GM18867 (cell line): Measurements from ENCODE around the gene C1orf21.

Experiments used
- ATAC-seq: cut with Tn5 transposase; IDR thresholded peaks from one replicate; pipeline ENCODE4 v1.9.1; 2021; ENCODE audit warnings: mild to moderate bottlenecking, moderate library complexity; ENCODE audit not compliant: unreplicated experiment

The C1orf21 gene

DNA sequence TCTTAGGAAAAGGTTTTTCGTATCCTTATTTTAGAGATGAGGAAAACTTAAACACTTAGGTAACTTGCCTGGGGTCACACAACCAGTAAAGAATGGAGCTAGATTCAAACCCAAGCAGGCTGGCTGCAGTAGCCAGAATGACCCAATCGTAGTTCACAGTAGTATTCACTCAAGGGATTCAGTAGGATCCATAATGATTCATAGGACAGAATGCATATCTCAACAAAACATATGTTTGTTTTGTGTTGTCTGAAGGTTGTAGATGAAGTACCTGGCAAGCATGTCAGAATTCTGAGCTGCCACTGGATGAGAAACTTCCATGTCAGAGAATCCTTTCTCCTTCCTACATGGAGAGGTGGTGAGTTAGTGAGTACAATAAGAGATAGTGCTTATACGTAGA, 155.5 kb downstream of the C1orf21 start:
- no peak for ATAC-seq

DNA sequence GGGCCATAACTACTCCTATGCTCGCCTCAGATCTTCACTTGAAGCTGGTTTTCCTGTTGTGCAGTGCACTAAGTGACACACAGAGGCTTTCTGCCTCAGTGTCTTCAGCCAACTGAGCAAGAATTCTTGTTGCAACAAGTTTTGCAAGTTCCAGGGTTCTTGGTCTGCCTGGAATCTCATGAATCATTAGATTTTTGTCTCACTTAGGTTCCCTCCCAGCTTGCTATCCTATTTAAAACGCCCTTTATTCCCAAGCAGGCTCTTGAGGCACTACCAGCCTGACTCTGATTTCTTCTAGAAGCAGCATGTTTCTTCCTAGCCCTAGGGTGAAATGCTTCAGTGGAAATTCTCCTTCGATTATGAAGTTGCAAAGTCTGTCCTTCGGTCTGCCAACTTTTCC, 158.8 kb downstream of the C1orf21 start:
- no peak for ATAC-seq

DNA sequence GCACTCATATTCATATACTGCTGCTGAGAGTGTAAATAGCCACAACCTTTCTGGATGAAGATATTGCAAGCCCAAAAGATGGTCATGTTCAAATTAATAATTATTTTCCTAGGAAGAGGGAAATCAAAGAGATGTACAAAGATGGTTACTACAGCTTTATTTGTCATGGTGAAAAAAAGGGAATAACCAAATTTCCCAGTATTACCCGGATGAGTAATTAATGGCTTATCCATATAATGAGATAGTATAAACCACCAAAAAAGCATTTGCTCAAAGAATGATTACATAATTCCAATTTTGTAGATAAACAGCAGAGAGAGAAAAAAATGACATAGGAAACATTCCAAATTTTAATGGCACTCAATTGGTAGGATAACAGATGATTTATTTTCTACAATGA, 165.6 kb downstream of the C1orf21 start:
- ATAC-seq: no peak

DNA sequence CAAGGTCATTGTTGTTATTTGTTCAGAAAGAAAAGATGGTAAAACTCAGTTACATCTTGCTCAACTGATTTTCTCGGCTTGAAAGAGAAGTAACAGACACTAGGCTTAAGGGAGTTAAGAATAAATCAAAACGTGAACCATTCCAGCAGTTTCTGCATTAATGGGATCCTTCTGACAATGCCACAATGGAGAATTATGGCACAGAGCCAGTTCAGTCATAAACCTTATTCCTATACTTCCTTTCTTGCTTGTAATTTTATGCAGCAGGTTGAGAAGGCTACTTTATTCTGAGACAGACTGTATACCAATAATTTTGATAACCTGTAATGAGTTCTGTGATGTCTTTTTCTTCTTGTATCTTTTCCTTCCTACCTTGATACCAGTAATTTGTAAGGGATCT, 167.0 kb downstream of the C1orf21 start:
- ATAC-seq: no peak

DNA sequence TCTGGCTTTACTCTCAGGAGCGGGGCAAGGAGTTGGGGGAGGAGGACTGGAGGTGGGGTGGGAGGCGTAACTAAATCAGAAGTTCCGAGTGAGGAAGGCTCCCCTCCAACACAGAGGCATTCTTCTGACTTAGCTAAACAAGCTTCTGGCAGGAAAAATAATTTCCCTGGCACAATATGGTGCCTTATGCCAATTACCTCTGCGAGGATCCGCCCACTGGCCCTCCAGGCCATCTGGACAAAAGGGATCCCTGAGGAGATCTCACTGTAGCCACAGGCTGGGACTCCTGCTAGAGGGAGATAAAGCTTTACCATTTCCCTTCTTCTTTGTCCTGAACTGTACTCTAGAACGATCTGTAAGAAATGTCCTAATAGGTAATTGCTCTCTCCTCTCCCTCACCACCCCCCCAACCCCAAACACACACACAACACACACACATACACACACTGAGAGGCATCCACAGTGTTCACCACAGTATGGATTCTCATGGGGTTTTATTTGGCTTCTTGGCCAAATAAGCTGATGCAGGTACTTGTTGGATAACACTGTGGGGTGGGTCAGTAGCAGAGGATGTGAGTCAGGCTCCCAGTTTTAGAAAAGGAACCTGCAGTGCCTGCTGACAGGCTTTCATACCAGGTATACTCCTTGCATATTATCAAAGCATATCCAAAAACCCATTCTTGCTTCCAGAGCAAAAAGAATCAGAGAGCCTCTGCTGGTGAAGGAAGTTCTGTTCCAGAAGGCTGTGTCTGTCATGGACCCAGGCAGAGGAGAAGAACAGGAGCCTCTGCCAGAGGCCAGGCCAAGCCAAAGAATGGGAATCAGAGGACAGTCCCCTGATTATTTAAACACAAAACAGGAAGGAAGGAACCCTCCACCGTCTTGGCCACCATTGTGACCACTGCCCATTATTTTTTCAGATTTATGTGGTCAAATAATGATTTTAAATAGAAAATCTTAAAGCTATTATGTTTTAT, 169.1 kb downstream of the C1orf21 start:
- no peak for ATAC-seq

DNA sequence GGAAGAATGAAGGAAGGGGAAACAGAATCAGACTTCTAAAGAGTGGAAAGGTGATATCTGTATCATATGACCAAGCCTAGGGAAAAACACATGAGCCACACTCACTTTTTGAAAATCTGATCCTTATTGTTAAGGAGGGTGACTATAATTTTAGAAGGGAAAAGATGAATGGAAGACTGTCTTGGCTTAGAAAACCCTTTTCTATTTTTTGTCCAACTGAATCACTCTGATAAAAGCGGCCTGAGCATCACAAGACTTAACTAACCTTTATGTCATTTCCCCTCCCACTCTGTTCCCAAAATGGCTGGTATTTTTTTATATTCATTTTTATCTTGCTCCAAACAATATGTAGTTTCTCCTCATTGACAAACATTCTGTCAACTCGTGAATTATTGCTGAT, 169.8 kb downstream of the C1orf21 start:
- no peak for ATAC-seq

DNA sequence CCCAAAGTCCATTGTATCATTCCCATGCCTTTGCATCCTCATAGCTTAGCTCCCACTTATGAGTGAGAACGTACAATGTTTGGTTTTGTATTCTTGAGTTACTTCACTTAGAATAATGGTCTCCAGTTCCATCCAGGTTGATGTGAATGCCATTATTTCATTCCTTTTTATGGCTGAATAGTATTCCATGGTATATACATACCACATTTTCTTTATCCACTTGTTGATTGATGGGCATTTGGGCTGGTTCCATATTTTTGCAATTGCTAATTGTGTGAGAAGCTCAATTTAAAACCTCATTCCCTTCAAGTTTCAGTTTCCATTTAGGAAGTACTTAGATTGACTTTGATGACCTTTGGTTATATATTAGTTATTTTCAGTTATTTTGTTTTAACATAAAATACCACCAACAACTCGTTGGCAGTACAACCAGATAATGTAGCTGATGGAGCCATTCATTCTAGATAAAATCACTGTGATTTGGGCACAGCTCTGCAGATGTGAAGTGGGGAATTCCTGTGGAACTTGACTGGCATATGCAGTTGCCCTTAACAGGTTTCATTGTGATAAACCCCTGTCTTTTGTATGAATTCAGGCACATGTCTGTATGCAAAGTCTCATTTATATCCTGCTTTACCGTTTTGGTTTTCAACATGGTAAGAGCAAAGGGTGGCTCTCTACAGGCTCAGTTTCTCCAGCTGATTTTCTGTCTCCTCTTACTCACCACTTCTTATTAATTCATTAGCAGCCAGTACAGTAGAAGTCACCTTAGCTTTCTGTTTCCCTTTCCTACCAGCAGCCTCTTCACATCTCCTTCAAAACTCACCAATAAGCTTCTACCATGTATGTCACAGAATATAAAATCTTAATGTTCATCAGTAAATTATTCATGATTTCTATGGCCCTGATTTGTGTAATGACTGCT, 170.9 kb downstream of the C1orf21 start:
- ATAC-seq: no peak

DNA sequence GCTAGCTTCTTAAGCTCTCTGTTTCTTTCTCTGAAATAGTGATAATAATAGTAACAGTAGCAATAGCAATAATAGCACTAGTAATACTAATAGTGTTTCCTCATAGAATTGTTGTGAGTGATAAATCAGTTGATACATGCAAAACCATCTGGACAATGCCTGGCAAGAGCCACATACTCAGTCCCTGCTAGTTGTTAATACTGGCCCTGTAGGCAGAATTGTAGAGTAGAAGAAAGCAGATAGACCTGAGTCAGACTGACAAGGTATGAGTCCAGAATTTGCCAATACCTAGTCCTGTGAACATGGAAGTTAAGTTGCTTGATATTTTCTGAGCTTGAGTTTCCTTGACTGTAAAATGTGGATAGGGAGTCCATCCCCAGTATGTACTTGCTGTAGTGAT, 171.9 kb downstream of the C1orf21 start:
- no peak for ATAC-seq

DNA sequence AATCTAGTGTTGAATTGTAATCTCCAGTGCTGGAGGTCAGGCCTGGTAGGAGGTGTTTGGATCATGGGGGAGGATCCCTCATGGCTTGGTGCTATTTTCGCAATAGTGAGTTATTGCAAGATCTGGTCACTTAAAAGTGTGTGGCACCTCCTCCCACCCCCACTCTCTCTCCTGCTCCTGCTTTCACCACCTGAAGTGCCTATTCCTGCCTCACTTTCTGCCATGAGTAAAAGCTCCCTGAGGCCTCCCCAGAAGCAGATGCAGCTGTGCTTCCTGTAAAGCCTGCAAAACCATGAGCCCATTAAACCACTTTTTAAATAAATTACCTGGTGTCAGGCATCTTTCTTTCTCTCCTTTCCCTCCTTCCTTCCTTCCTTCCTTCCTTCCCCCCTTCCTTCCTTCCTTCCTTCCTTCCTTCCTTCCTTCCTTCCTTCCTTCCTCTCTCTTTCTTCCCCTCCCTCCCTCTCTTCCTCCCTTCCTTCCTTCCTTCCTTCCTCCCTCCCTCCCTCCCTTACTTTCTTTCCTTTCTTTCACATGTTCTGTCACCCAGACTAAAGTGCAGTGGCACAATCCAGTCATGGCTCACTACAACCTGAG, 172.4 kb downstream of the C1orf21 start:
- ATAC-seq: no peak

DNA sequence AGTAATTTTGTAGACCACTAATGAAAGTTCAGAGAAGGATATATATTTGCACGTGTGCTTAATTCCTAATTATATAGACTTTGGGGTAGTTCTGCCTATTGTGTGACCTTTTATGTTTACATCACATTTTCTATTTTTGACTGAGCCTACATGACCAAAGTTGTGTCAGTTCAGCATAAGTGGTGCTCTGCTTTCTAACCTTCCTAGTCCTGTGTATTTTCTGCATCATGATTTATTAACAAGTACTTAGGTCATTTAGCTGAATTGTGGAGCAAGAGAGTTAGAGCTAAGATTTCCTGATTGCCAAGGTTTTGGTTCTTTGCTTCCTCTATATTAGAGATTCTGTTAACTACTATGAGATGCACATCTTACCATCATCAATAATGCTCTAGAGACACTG, 176.0 kb downstream of the C1orf21 start:
- no peak for ATAC-seq

DNA sequence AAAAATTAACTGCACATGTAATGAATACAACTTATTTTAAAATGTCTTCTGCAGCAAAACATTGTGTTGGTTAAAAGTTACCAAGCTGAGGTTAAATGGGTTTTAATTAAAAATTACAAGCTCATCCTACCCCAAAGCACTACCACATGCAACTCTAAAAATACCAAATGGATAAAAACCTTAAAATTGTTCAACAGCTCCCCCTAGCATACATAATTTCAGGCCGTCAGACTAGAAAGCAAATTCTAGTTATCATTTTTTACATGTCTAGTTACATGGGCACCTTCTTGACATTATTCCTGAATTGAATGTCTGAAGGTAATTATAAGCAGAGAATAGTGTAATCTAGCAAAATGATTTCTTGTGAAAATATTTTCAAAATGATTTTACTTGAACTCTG, 176.5 kb downstream of the C1orf21 start:
- no peak for ATAC-seq

DNA sequence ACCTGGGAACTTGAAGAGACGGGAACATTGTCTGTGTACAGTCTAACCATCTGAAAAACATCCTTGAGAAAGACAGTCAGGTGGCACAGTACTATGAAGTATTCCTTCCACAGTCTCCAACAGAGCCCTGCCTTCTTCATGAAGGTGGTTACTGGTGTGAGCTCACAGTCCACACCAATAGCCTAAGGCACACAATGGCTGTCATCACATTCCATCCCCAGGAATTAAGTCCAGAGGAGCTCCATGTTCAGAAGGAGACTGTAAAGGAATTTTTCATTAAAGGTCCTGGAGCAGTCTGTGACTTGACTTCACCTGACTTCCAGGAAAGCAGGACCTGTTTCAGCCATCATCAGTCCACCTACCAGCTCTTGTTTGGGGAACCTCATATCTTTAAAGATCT, 180.2 kb downstream of the C1orf21 start:
- ATAC-seq: no peak

DNA sequence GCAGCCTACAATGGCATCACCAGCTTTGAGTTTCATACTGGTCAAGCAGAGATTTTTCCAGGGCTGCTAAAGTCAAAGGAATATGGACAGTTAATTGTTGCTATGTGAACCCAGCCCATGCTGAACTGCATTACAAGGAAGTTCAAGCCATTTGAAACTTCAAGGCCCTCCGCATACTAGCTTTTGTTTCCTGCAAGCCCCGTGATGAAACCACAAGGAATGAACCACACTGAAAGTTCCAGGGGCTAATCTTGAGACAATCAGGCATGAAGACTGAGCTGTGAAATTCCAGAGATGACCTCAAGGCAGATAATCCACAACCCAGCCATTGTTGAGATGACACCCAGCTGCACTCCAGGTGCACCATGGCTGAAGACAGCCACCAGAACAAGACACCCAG, 180.8 kb downstream of the C1orf21 start:
- ATAC-seq: no peak

DNA sequence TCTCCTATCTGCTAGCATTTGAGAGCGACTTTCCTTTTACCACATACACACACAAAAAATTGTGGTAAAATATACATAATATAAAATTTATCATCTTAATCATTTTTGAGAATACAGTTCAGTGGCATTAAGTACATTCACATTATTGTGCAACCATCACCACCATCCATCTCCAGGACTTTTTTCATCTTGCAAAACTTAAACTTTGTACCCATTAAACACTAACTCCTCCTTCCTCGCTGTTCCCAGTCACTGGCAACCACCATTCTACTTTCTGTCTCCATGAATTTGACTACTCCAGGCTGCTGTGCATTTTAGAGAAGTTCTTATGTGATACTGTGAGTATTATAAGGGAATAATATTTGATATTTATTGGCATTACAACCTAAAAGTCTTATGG, 181.3 kb downstream of the C1orf21 start:
- no peak for ATAC-seq

DNA sequence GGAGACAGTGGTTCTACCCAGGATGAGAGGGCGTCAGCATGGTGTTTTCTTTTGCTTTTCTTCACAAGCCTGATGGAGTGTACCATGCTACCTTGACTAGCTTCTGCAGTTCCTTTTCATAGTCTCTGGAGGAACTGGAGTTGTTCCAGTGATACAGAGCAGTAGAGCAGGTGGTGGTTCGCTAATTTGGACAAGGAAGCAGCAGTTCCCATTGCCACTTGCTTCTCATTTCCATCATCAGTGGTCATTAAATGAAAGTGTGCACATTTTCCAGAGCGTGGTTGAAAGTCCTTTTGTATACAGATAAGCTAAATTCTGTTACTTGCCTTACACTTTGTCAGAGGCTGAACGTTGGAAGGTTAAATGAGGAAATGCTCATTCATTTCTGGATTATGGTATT, 182.3 kb downstream of the C1orf21 start:
- ATAC-seq: no peak

DNA sequence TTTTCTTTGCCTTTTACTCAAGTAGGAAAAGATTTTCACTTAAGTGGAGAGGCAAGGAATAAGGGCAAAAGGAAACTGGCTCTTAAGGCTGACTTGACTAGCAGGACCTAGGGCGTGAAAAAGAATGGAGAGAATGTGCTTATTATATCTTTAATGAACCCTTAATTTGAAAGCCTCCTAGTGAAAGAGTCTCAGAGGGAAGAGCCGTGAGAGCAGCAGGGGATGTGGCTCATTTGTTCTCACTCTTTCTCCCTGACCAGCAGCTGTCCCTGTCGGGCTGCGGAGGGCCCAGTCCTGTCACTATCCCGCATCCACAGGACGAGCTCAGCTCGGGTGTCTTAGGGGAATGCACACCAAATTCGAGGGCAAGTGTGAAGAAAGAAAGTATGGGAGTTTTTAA, 187.8 kb downstream of the C1orf21 start:
- no peak for ATAC-seq

DNA sequence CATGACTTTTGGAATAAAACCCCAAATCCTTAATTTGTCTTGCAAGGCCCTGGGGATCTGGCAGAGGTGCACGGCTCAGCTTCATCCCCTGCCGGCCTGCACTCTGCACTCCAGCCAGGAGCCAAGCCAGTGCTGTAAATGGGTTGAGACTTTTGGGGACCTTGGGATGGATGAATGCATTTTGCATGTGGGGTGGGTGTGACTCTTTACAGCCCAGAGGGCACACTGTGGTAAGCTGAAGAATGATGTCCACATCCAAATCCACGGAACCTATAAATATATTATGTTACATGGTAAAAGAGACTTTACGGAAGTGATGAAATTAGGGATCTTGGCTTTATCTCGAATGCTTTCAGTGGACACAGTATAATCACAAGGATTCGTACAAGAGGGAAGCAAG, 190.0 kb downstream of the C1orf21 start:
- ATAC-seq: no peak

DNA sequence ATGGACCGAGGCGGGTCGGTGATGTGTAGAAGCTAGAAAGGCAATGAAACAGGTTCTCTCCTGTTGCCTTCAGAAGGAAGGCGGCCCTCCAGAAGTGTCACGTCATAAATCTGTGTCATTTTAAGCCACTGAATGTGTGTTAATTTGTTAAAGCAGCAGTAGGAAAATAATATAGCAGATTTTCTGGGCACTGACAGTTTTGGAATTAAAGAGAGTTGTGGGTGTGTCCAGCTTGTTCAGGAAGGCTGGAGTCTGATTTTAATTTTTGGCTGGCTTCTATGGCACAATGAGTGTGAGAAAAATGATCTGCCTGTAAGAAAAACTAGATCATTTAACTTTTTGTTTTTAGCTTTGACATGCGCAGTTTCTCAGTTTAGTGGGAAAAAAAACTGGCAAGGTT, 190.5 kb downstream of the C1orf21 start:
- no peak for ATAC-seq

DNA sequence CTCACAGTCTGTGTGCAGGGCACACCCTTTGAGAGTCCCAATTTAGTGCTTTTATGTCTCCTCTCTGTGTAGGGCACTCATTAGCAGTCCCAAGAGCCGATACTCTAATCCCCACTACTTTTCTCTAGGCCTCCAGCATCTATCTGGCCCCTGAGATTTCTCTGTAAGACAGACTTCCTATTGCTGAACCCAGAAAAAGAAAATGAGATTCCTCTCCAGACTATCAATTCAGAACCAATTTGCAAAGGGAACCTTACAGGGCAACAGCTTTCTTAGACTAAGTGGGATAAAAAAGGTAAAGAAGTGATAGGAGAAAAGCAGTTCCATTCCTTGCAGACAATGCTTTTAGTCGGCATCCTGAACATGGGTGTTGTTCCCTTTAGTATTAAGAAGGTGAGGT, 195.6 kb downstream of the C1orf21 start:
- ATAC-seq: no peak

DNA sequence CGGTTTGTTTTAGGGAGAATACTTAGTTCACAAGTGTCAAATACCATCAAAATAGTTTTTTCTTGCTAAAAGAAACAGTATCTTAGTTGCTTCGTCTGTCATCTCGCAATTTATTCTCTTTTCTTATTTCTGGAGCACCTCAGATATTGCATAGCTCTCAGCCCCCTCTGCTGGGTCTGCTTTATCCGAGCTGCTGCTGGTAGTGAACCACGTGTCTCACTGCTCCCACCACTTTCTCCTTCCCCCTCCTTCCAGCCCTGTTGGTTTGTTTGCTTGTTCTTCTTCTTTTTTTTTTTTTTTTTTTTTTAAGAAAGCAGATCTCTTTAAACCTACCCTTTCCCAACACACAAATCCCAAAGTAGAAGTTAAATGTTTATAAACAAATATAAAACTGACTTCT, 197.0 kb downstream of the C1orf21 start:
- no peak for ATAC-seq

DNA sequence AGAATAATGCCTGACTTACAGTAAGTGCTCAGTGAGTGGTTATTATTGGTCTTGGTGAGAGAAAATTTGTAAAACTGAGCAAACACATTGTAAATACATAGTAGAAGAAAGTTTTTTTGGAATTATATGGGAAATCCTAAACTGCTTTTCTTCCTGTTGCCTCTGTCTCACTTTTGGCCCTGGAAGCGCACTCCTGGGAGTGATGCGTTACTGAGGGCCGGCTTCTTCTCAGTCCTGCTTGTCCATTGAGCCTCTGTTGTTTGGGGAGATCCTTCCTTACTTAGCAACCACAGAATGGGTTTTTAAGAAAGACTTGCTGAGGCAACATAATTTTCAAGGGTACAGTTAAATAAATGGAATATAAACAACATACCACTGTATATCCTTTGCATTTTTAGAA, 201.9 kb downstream of the C1orf21 start:
- no peak for ATAC-seq
